ENCODE results near the gene DCLK2.

The DCLK2 gene

DNA sequence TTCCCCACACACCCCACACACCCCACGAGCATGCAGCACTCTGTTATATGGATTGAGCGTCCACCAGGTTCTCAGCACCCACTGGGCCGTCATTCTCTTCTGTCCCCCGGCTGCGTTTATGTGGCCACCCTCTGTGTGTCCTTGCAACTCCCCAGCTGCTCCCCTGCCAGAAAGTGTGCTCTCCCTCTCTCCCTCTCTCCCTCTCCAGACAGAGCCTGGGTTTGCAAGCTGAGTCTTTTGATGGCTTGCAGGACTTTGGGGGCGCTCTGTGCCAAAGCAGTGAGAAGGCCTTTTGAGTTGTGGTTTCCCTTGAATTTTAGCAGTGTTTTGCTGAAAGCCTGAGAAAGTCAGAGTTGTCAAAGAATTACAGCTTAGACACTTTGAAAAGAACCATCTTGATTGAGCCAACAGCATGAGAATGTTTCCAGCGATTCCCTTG, 173.5 kb downstream of the DCLK2 start:
- Mint-ChIP-seq H3K9me3 (no peaks in the 10 kb centered on the region), H3K4me1 (peaks cover 9% of the 10 kb centered on the region), H3K27me3 (ENCODE audit: low read depth) (peaks cover 9% of the 10 kb centered on the region), H3K27ac (peak overlapping the region in 1 of 3 experiments; percentile 36), H3K36me3 (ENCODE audit: low read depth) (peaks cover 29% of the 10 kb centered on the region), H3K4me3 (peak overlapping the region in 1 of 3 experiments; percentile 36)
- TF ChIP-seq, protein P1, sequence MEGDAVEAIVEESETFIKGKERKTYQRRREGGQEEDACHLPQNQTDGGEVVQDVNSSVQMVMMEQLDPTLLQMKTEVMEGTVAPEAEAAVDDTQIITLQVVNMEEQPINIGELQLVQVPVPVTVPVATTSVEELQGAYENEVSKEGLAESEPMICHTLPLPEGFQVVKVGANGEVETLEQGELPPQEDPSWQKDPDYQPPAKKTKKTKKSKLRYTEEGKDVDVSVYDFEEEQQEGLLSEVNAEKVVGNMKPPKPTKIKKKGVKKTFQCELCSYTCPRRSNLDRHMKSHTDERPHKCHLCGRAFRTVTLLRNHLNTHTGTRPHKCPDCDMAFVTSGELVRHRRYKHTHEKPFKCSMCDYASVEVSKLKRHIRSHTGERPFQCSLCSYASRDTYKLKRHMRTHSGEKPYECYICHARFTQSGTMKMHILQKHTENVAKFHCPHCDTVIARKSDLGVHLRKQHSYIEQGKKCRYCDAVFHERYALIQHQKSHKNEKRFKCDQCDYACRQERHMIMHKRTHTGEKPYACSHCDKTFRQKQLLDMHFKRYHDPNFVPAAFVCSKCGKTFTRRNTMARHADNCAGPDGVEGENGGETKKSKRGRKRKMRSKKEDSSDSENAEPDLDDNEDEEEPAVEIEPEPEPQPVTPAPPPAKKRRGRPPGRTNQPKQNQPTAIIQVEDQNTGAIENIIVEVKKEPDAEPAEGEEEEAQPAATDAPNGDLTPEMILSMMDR (IDR thresholded peaks at IDR 0.05; ENCODE audit: unreplicated experiment in 3 of 3) = no peak

GRCh38 chr4:150252306-150252705, 174.1 kb downstream of the DCLK2 start:
- Mint-ChIP-seq H3K27ac (peak overlapping the region in 1 of 3 experiments; percentile 36), H3K36me3 (ENCODE audit: low read depth) (peaks cover 26% of the 10 kb centered on the region), H3K9me3 (no peaks in the 10 kb centered on the region), H3K4me3 (no peak overlapping the region), H3K27me3 (ENCODE audit: low read depth) (peaks cover 13% of the 10 kb centered on the region), H3K4me1 (peaks cover 9% of the 10 kb centered on the region)
- TF ChIP-seq, protein P1 (IDR thresholded peaks at IDR 0.05; ENCODE audit: unreplicated experiment in 3 of 3) = no peak

DNA sequence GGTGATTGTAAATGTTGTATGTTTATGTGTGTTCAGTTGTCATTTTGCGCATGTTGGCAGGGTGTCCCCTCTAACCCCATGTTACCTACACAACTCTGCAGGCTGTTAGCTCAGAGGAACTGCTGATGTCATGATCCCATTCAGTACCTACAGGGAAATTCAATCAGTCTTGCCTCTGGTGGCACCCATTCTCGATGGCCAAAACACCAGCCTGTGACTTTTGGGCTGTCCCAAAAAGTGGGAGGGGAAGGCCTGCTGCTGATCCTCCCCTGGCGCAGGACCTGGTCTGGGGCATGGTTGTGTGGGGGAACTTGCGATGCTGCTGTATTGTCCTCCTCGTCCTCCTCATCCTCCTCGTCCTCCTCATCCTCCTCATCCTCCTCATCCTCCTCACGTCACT, 174.5 kb downstream of the DCLK2 start:
- Mint-ChIP-seq H3K4me1 (peaks cover 9% of the 10 kb centered on the region), H3K36me3 (ENCODE audit: low read depth) (peaks cover 25% of the 10 kb centered on the region), H3K27me3 (ENCODE audit: low read depth) (peaks cover 13% of the 10 kb centered on the region), H3K9me3 (no peaks in the 10 kb centered on the region), H3K27ac (peak overlapping the region in 1 of 3 experiments; percentile 17), H3K4me3 (no peak overlapping the region)
- TF ChIP-seq, protein P1 (IDR thresholded peaks at IDR 0.05; ENCODE audit: unreplicated experiment in 3 of 3) = no peak

- Mint-ChIP-seq H3K4me1 (peaks cover 14% of the 10 kb centered on the region), H3K27me3 (ENCODE audit: low read depth) (peaks cover 13% of the 10 kb centered on the region), H3K4me3 (no peak overlapping the region), H3K36me3 (ENCODE audit: low read depth) (peaks cover 25% of the 10 kb centered on the region), H3K27ac (peak overlapping the region in 1 of 3 experiments; percentile 7), H3K9me3 (no peaks in the 10 kb centered on the region)
- TF ChIP-seq, protein P1 (IDR thresholded peaks at IDR 0.05; ENCODE audit: unreplicated experiment in 3 of 3) = no peak
Measured at GRCh38 chr4:150253416-150253815, 175.2 kb downstream of the DCLK2 start.

- peaks cover 25% of the 10 kb centered on the region for H3K36me3 Mint-ChIP-seq (ENCODE audit: low read depth)
- TF ChIP-seq, protein P1 (IDR thresholded peaks at IDR 0.05; ENCODE audit: unreplicated experiment in 3 of 3) = no peak
- H3K4me3 Mint-ChIP-seq = no peak overlapping the region
- peaks cover 13% of the 10 kb centered on the region for H3K27me3 Mint-ChIP-seq (ENCODE audit: low read depth)
- H3K9me3 Mint-ChIP-seq = no peaks in the 10 kb centered on the region
- peak overlapping the region in 1 of 3 experiments; percentile 7 for H3K27ac Mint-ChIP-seq
- H3K4me1 Mint-ChIP-seq = peaks cover 18% of the 10 kb centered on the region
Measured at GRCh38 chr4:150253965-150254630, 175.9 kb downstream of the DCLK2 start.
